ENCODE data around the gene IGFBP3.
A peak's percentile ranks its signal among the peaks of the same experiment; 100 is the strongest.

IGFBP3 gene

GRCh38 chr7:45890902-45891461 lies 30.1 kb downstream of the IGFBP3 start:
- peak; percentile 38 for DNase-seq

- no peak for DNase-seq
Measured at GRCh38 chr7:45890125-45890901, 30.8 kb downstream of the IGFBP3 start.

- DNase-seq, result no peak
Measured at GRCh38 chr7:45889367-45890067, 31.6 kb downstream of the IGFBP3 start.

DNA sequence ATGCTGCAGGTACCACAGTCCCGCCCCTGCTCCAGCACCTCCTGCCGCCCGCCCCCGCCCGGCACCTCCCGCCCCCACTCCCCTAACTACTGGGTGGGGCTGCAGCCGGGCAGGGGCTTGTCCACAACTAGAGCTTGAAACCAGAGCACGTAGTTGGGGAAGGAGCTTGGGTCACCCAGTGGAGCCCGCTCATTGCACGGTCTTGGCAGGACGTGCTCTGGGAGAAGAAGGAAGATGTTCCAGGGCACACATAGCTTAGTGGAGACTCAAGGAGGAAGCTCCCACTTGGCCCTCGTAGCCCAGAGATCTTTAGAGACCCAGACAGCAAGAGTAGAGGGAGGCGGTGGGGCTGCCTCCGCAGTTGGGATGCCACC lies 32.1 kb downstream of the IGFBP3 start:
- DNase-seq, result no peak

DNA sequence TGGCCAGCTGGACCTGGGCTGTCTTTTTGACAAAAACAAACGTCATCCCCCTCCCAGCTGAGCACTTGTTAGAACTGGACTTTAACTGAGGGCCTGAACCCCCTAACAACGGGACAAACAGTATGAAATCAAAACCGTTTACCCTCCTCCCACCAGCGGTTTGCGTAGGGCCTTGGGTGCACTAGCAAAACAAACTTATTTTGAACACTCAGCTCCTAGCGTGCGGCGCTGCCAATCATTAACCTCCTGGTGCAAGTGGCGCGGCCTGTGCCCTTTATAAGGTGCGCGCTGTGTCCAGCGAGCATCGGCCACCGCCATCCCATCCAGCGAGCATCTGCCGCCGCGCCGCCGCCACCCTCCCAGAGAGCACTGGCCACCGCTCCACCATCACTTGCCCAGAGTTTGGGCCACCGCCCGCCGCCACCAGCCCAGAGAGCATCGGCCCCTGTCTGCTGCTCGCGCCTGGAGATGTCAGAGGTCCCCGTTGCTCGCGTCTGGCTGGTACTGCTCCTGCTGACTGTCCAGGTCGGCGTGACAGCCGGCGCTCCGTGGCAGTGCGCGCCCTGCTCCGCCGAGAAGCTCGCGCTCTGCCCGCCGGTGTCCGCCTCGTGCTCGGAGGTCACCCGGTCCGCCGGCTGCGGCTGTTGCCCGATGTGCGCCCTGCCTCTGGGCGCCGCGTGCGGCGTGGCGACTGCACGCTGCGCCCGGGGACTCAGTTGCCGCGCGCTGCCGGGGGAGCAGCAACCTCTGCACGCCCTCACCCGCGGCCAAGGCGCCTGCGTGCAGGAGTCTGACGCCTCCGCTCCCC lies 32.7 kb downstream of the IGFBP3 start, which contains the start of gene IGFBP1:
Gene IGFBP1 (plus strand): TSS at position 304 of the 808 bp plus-strand sequence. CDS start 165 bp downstream, at position 469.
- DNase-seq, result no peak

- no peak for DNase-seq
Measured at GRCh38 chr7:45886931-45887667, 34.0 kb downstream of the IGFBP3 start.

GRCh38 chr7:45885264-45885882 lies 35.7 kb downstream of the IGFBP3 start:
- no peak for DNase-seq

DNA sequence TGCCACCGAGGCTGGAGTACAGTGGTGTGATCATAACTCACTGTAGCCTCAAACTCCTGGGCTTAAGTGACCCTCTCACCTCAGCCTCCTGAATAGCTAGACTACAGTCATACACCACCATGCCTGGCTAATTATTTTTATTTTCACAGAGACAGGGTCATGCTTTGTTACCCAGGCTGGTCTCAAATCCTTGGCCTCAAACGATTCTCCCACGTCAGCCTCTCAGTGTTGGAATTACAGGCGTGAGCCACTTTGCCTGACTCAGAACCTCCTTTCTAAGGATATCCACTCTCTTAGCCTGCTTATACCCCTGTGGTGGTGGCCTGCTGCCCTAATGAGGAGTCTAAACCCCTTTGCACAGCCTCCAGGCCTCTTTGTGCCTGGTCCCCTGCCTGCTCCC lies 36.9 kb downstream of the IGFBP3 start:
- DNase-seq, result no peak

GRCh38 chr7:45882465-45882810 lies 38.6 kb downstream of the IGFBP3 start:
- no peak for DNase-seq

DNA sequence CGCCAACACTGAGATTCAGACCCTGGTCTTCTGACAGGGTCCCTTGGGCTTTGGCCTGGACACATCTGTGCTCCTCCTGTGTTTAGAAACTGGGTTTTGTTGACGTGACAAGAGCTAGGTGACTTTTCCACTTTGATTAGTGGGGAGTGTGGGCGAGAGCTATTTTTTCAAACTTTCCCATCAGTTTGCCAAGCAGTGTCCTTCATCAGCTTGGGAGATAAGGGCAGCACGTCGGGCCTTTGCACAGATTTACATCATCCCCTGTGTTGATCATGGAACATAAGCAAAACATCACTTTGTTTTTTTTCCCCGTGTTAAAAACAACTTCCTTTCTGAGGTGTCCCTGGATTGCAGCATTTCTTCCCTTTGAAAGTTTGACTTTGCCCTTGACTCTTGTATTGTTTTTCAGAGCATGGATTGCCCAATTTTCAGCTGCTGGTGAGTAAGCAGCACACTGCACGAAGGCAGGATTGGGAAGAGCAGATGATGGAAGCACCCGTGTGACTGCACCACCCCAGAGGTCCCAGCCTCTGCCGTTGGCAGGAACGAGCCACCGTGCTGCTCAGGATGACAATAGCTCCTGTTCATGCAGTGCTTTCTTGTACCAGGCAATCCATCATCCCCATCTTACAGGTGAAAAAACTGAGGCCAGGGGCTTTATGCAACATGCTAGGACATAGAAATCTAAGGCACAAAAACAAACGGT lies 39.2 kb downstream of the IGFBP3 start:
- no peak for DNase-seq

DNA sequence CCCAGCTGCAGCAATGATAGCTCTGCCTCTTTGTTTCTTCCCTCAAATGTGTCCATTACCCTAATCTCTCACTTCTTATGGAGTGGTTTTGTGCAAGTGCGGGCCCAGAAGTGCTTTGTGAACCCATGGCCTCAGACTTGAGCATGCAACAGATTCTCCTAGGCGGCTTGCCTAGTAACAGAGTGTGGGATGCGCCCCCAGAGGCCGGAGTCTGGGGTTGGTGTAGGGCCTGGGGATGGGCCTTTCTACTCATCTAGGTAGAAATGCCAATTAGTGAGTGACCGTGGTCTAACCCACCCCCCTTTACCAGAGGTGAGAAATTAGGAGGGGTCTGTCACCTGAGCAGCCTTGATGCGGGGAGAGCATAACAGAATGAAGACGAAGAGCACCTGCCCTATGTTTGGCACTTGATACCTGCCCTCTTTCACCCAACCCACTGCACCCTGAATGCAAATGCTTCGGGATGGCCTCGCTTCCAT lies 39.8 kb downstream of the IGFBP3 start:
- no peak for DNase-seq

DNA sequence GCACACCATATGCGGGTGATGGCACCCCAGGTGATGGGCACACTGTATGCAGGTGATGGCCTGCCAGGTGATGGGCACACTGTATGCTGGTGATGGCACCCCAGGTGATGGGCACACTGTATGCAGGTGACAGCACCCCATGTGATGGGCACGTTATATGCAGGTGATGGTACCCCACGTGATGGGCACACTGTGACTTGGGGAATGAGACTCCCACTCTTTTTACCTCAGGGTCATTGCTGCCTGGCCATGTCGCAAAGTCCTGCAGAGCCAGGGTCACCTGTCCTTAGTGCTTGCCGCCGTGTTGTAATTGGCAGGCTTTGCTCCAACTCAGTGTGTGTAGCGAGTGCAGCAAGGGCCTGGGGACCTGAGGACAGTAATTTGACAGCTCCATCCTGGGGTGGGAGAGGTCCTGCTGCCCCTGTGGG lies 40.6 kb downstream of the IGFBP3 start:
- no peak for DNase-seq

DNA sequence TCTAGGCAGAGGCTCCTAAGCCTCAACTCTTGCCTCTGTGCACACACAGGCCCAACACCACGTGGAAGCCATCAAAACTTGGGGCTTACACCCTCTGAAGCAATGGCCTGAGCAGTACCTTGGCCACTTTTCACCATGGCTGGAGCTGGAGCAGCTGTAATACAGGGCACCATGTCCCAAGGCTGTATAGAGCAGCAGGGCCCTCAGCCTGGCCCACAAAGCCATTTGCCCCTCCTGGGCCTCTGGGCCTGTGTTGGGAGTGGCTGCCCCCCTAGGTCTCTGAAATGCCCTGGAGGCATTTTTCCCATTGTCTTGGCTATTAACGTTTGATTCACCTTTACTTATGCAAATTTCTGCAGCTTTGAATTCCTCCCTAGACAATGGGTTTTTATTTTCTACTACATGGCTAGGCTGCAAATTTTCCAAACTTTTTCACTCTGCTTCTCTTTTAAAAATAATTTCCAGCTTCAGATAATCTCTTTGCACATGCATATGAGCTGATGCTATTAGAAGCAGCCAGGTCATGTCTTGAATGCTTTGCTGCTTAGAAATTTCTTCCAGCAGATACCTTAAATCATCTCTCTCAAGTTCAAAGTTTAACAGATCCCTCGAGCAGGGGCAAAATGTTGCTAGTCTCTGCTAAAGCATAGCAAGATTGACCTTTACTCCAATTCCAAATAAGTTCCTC lies 42.5 kb downstream of the IGFBP3 start:
- no peak for DNase-seq

DNA sequence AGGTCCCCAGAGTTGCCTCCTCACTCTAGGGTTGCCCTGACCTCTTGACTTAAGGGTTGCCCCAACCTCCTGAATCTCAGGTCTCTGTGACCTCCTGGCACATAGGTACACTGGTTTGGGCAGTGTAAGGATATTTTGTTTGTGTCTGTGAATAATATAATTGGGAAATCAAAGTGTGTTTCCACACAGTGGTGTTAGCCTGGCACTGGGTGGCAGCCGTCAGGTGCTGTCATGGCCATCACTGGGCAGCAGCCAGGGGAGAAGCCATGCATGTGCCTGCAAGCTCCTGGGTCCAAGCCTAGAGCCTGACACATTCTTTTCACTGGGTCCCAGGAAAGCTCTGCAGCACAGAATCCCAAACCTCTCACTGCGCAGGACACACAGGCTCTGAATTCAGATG lies 44.6 kb downstream of the IGFBP3 start:
- DNase-seq, result no peak

- DNase-seq, result no peak
Measured at GRCh38 chr7:45874408-45875131, 46.5 kb downstream of the IGFBP3 start.

GRCh38 chr7:45873355-45873754 lies 47.7 kb downstream of the IGFBP3 start:
- DNase-seq, result no peak

DNA sequence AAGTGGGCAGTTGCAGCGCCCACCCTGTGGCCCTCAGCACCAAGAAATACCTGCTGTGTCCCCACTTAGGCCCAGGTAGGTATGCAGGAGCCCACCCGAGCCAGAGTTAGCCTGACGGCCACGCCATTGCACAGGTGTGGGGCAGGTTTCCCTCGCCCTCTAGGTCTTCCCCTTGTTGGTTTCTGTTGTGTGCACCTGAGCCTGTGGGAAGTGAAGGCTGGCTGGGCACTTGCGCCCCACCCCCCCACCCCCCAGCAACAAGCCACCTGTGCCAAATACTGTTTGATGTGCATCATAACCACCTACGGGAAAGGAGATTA lies 48.1 kb downstream of the IGFBP3 start, which contains the start of gene CCDC201:
Gene CCDC201 (minus strand): TSS at position 48 of the 320 bp plus-strand sequence. CDS start 75 bp downstream, outside the sequence.
- DNase-seq, result no peak

DNA sequence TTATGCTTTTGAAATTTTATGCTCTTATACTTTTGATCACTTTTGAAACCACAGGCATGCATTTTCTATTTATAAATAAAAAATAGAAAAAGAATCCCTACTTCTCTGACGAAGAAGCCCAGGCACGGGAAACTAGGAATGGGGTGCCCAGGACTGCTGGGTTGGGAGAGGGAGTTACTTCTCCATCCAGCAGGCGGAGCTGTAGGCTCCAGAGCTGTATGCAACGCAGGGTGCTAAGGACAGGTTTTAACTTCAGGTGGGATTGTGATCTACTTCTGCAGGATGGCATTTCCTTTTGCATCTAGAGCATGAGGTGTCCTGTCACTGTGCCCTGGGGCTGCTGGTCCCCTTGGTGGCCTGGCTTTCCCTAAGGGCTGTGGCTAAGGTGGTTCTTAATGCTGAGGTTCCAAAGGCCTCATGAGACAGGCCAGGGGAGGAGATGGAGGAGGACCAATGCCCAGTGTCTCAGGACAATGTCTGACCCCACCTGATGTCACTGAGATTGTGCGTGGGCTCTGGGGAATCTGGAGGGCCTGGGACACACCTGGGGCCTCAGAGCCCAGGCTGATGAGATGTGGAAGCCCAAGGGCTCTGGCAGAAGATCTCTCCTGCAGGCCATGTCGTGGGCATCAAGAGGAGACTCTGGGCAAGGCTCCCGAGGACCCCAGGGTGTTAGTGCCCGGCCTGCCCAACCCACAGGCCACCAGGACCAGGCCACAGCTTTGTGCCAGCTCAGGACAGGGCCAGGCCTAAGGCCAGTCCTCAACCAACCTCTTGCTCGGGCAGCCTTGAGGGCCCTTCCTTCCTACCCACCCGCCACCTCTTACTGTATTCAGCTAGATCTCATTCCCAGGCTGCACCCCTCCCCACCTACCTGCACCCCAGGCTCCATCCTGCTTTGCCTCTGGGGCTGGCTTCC lies 48.7 kb downstream of the IGFBP3 start:
- DNase-seq, result peak; percentile 5

DNA sequence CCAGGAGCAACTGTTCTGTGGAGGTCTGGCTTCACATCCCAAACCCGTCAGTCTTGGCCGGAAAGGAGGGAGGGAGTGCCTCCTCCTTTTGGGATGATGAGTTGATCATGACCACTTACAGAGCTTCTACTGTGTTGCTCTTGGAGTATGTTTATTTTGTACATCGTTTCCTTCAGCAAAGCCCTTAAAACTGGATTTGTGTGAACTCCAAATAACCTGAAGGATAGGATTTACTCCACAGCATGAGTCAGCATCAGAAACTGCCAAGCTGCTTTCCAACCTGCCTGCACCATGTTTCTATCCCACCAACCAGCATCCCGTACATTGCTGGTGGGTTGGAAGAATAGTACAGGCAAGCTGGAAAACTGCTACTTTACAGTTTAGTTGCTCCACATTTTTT lies 51.6 kb downstream of the IGFBP3 start:
- no peak for DNase-seq

Data from hematopoietic multipotent progenitor cell treated with erythropoietin and hydrocortisone succinate and interleukin-3 and kit ligand, for 8 days (in vitro differentiated cells).